WTC11 (cell line): Measurements from ENCODE around the gene RAPGEF6.

ENCODE experiments used
- CTCF ChIP-seq: fragments of 200-600 bp; IDR thresholded peaks from 2 replicates; pipeline ENCODE4 v1.8.0; 2022; ENCODE audit warnings: antibody characterized with exemption
- ERG ChIP-seq: fragments of 250-450 bp; sonication (Bioruptor Pico); IDR thresholded peaks from 2 replicates; pipeline ENCODE4 v1.8.0; 2021; ENCODE audit warnings: mild to moderate bottlenecking
- KAT7 ChIP-seq: sonication (generic); formaldehyde crosslinking; IDR thresholded peaks from 2 replicates; pipeline ENCODE4 v1.8.1; 2023; ENCODE audit warnings: missing genetic modification reagents, mild to moderate bottlenecking, borderline replicate concordance
- NR2C2 ChIP-seq: sonication (generic); formaldehyde crosslinking; IDR thresholded peaks from 2 replicates; pipeline ENCODE4 v1.8.0; 2022; ENCODE audit warnings: mild to moderate bottlenecking, missing genetic modification reagents
- PRRX2 ChIP-seq: fragments of 250-450 bp; sonication (Bioruptor Pico); IDR thresholded peaks from 2 replicates; pipeline ENCODE4 v1.8.0; 2021; ENCODE audit warnings: mild to moderate bottlenecking
- SP1 ChIP-seq: sonication (generic); formaldehyde crosslinking; conservative IDR thresholded peaks from 2 replicates; pipeline ENCODE4 v1.8.1; 2022; ENCODE audit warnings: missing genetic modification reagents
- TEAD1 ChIP-seq: sonication (generic); formaldehyde crosslinking; IDR thresholded peaks from 2 replicates; pipeline ENCODE4 v1.8.0; 2022; ENCODE audit warnings: mild to moderate bottlenecking, missing genetic modification reagents
- ZBTB43 ChIP-seq: sonication (generic); formaldehyde crosslinking; IDR thresholded peaks from 2 replicates; pipeline ENCODE4 v1.8.1; 2023; ENCODE audit warnings: mild to moderate bottlenecking, missing genetic modification reagents
- ZNF423 ChIP-seq: fragments of 250-450 bp; sonication (Bioruptor Pico); IDR thresholded peaks from 2 replicates; pipeline ENCODE4 v2.1.2; 2022; ENCODE audit warnings: mild to moderate bottlenecking, moderate library complexity
- TF ChIP-seq, protein P1 (sequence below): sonication (generic); formaldehyde crosslinking; IDR thresholded peaks from 2 replicates; pipeline ENCODE4 v1.8.1; 2023; ENCODE audit warnings: mild to moderate bottlenecking, missing genetic modification reagents
- TF ChIP-seq, protein P2 (sequence below): sonication (generic); formaldehyde crosslinking; IDR thresholded peaks from 2 replicates; pipeline ENCODE4 v1.8.0; 2022; ENCODE audit warnings: mild to moderate bottlenecking, missing genetic modification reagents
- TF ChIP-seq, protein P3 (sequence below): sonication (generic); formaldehyde crosslinking; IDR thresholded peaks from 2 replicates; pipeline ENCODE4 v1.8.1; 2023; ENCODE audit warnings: mild to moderate bottlenecking, missing genetic modification reagents, moderate library complexity
- TF ChIP-seq, protein P4 (sequence below): fragments of 250-450 bp; sonication (Bioruptor Pico); IDR thresholded peaks from 2 replicates; pipeline ENCODE4 v1.9.0; 2021; ENCODE audit warnings: mild to moderate bottlenecking, borderline replicate concordance
- TF ChIP-seq, protein P5 (sequence below): sonication (generic); formaldehyde crosslinking; IDR thresholded peaks from 2 replicates; pipeline ENCODE4 v1.8.0; 2023; ENCODE audit warnings: missing genetic modification reagents, mild to moderate bottlenecking, borderline replicate concordance

- TF ChIP-seq ZNF423 (CRISPR knock-in tag), result no peak
- TF ChIP-seq NR2C2 (CRISPR knock-in tag), result no peak
- no peak for TF ChIP-seq CTCF
- TF ChIP-seq, protein P1, sequence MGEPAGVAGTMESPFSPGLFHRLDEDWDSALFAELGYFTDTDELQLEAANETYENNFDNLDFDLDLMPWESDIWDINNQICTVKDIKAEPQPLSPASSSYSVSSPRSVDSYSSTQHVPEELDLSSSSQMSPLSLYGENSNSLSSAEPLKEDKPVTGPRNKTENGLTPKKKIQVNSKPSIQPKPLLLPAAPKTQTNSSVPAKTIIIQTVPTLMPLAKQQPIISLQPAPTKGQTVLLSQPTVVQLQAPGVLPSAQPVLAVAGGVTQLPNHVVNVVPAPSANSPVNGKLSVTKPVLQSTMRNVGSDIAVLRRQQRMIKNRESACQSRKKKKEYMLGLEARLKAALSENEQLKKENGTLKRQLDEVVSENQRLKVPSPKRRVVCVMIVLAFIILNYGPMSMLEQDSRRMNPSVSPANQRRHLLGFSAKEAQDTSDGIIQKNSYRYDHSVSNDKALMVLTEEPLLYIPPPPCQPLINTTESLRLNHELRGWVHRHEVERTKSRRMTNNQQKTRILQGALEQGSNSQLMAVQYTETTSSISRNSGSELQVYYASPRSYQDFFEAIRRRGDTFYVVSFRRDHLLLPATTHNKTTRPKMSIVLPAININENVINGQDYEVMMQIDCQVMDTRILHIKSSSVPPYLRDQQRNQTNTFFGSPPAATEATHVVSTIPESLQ (CRISPR knock-in tag), result no peak
- no peak for TF ChIP-seq ZBTB43 (CRISPR knock-in tag)
- no peak for TF ChIP-seq TEAD1 (CRISPR knock-in tag)
- TF ChIP-seq, protein P2, sequence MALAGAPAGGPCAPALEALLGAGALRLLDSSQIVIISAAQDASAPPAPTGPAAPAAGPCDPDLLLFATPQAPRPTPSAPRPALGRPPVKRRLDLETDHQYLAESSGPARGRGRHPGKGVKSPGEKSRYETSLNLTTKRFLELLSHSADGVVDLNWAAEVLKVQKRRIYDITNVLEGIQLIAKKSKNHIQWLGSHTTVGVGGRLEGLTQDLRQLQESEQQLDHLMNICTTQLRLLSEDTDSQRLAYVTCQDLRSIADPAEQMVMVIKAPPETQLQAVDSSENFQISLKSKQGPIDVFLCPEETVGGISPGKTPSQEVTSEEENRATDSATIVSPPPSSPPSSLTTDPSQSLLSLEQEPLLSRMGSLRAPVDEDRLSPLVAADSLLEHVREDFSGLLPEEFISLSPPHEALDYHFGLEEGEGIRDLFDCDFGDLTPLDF (CRISPR knock-in tag), result no peak
- TF ChIP-seq SP1 (CRISPR knock-in tag), result no peak
- no peak for TF ChIP-seq PRRX2 (CRISPR knock-in tag)
- TF ChIP-seq, protein P3, sequence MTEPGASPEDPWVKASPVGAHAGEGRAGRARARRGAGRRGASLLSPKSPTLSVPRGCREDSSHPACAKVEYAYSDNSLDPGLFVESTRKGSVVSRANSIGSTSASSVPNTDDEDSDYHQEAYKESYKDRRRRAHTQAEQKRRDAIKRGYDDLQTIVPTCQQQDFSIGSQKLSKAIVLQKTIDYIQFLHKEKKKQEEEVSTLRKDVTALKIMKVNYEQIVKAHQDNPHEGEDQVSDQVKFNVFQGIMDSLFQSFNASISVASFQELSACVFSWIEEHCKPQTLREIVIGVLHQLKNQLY (CRISPR knock-in tag), result no peak
- TF ChIP-seq KAT7, result no peak
- TF ChIP-seq, protein P4, sequence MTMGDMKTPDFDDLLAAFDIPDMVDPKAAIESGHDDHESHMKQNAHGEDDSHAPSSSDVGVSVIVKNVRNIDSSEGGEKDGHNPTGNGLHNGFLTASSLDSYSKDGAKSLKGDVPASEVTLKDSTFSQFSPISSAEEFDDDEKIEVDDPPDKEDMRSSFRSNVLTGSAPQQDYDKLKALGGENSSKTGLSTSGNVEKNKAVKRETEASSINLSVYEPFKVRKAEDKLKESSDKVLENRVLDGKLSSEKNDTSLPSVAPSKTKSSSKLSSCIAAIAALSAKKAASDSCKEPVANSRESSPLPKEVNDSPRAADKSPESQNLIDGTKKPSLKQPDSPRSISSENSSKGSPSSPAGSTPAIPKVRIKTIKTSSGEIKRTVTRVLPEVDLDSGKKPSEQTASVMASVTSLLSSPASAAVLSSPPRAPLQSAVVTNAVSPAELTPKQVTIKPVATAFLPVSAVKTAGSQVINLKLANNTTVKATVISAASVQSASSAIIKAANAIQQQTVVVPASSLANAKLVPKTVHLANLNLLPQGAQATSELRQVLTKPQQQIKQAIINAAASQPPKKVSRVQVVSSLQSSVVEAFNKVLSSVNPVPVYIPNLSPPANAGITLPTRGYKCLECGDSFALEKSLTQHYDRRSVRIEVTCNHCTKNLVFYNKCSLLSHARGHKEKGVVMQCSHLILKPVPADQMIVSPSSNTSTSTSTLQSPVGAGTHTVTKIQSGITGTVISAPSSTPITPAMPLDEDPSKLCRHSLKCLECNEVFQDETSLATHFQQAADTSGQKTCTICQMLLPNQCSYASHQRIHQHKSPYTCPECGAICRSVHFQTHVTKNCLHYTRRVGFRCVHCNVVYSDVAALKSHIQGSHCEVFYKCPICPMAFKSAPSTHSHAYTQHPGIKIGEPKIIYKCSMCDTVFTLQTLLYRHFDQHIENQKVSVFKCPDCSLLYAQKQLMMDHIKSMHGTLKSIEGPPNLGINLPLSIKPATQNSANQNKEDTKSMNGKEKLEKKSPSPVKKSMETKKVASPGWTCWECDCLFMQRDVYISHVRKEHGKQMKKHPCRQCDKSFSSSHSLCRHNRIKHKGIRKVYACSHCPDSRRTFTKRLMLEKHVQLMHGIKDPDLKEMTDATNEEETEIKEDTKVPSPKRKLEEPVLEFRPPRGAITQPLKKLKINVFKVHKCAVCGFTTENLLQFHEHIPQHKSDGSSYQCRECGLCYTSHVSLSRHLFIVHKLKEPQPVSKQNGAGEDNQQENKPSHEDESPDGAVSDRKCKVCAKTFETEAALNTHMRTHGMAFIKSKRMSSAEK (CRISPR knock-in tag), result no peak
- TF ChIP-seq, protein P5, sequence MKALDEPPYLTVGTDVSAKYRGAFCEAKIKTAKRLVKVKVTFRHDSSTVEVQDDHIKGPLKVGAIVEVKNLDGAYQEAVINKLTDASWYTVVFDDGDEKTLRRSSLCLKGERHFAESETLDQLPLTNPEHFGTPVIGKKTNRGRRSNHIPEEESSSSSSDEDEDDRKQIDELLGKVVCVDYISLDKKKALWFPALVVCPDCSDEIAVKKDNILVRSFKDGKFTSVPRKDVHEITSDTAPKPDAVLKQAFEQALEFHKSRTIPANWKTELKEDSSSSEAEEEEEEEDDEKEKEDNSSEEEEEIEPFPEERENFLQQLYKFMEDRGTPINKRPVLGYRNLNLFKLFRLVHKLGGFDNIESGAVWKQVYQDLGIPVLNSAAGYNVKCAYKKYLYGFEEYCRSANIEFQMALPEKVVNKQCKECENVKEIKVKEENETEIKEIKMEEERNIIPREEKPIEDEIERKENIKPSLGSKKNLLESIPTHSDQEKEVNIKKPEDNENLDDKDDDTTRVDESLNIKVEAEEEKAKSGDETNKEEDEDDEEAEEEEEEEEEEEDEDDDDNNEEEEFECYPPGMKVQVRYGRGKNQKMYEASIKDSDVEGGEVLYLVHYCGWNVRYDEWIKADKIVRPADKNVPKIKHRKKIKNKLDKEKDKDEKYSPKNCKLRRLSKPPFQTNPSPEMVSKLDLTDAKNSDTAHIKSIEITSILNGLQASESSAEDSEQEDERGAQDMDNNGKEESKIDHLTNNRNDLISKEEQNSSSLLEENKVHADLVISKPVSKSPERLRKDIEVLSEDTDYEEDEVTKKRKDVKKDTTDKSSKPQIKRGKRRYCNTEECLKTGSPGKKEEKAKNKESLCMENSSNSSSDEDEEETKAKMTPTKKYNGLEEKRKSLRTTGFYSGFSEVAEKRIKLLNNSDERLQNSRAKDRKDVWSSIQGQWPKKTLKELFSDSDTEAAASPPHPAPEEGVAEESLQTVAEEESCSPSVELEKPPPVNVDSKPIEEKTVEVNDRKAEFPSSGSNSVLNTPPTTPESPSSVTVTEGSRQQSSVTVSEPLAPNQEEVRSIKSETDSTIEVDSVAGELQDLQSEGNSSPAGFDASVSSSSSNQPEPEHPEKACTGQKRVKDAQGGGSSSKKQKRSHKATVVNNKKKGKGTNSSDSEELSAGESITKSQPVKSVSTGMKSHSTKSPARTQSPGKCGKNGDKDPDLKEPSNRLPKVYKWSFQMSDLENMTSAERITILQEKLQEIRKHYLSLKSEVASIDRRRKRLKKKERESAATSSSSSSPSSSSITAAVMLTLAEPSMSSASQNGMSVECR (CRISPR knock-in tag), result no peak
- TF ChIP-seq ERG (CRISPR knock-in tag), result no peak
Measured at GRCh38 chr5:131672776-131673175, 37.7 kb upstream of the RAPGEF6 start.
